Aorta (tissue), 5 donors: ENCODE data around the gene IGSF3. TPM values are rescaled to one million over a fixed set of nuclear protein-coding genes. Genes with fewer than 3 reads are reported as not detected.
"Not testable (repeated sequence)": the region's sequence is repeated elsewhere in the genome, so short reads cannot be mapped to it uniquely, and the experiment has no call there.

Experiments used
- ATAC-seq: fragments of 200-7000 bp; cut with Tn5 transposase; one replicate; pipeline ENCODE4 v1.9.1; 2022; ENCODE audit warnings: moderate library complexity; ENCODE audit not compliant: low FRiP score
- DNase-seq, 2 donors: peaks; one replicate each; pipeline ENCODE4 v3.0.0-alpha.2; 2020
- H3K27ac ChIP-seq, 2 donors: one replicate each; pipeline ENCODE4 v1.5.1; 2013; ENCODE audit warnings: low read length in 2 of 2, mild to moderate bottlenecking in 2 of 2, moderate library complexity in 2 of 2, control low read depth in 1 of 2, inconsistent platforms in 1 of 2, low read depth in 1 of 2
- H3K27me3 ChIP-seq, 2 donors: one replicate each; pipeline ENCODE4 v1.6.1; 2013; ENCODE audit warnings: control low read depth in 1 of 2, low read length in 1 of 2, mild to moderate bottlenecking in 1 of 2, moderate library complexity in 1 of 2; ENCODE audit not compliant: insufficient read depth in 2 of 2, control insufficient read depth in 1 of 2
- H3K36me3 ChIP-seq, 2 donors: one replicate each; pipeline ENCODE4 v1.6.1; 2013; ENCODE audit warnings: control low read depth in 1 of 2, low read length in 1 of 2, mild to moderate bottlenecking in 1 of 2; ENCODE audit not compliant: insufficient read depth in 2 of 2, control insufficient read depth in 1 of 2
- H3K4me1 ChIP-seq, 2 donors: one replicate each; pipeline ENCODE4 v1.6.1; 2013; ENCODE audit warnings: low read length in 2 of 2, control low read depth in 1 of 2, mild to moderate bottlenecking in 1 of 2, moderate library complexity in 1 of 2; ENCODE audit not compliant: insufficient read depth in 2 of 2, control insufficient read depth in 1 of 2
- H3K4me3 ChIP-seq, 2 donors: one replicate each; pipeline ENCODE4 v1.5.1; 2013; ENCODE audit warnings: low read length in 2 of 2, control low read depth in 1 of 2, mild to moderate bottlenecking in 1 of 2
- H3K9me3 ChIP-seq: one replicate; pipeline ENCODE4 v1.6.1; 2013; ENCODE audit warnings: mild to moderate bottlenecking, low read length; ENCODE audit not compliant: control insufficient read depth
- WGBS, 2 donors: extraction: QIAGEN DNeasy Blood & Tissue Kit; methylation state at CpG; one replicate each; pipeline ENCODE4 v1.1.7; 2013; 5-methylcytosine and 5-hydroxymethylcytosine counted together
- intact Hi-C, 2 donors: fragments of 100-400 bp; cut with DNase I; formaldehyde crosslinking; loops; one replicate each; pipeline versions ENCODE4 v1.14.2 to v1.15.0; 2022
- polyA plus RNA-seq, 2 donors: library from polyadenylated mRNA; stranded (reverse); fragments of 200-250 nt; gene quantifications; one replicate each; pipeline ENCODE4 v1.2.3, GENCODE V29; 2013
- total RNA-seq, 2 donors: library from RNA; stranded (reverse); fragmentation: NEBNext Ultra II Directional; extraction: Animal tissue kit (Norgen Biotek cat#: 25700); gene quantifications; one replicate each; pipeline ENCODE4 v1.2.1, GENCODE V29; 2021
- donor health status: healthy with polysubstance abuse.
- donor health status: Bipolar disorder and iron deficiency.
- donor health status: DM: no; HTN: no; CAD: no.
- donor health status: DM: no; HTN: no; CAD: no.
- donor health status: DM: yes; HTN: yes; CAD: no.

IGSF3 gene
- total and polyA plus RNA-seq, 4 donors = 0.18 to 5.9 (median 0.93) TPM

- H3K36me3 ChIP-seq, DNase-seq, H3K27ac ChIP-seq, intact Hi-C loops, ATAC-seq, H3K4me3 ChIP-seq, H3K4me1 ChIP-seq, H3K27me3 ChIP-seq, H3K9me3 ChIP-seq: not testable (repeated sequence)
- WGBS, 2 donors = 27 to 34% methylated on average over 1 of the region's 1 CpG
Measured at GRCh38 chr1:116607463-116607862, 60.1 kb downstream of the IGSF3 start.

- ATAC-seq, H3K9me3 ChIP-seq, H3K4me1 ChIP-seq, H3K27ac ChIP-seq, H3K4me3 ChIP-seq, intact Hi-C loops, H3K27me3 ChIP-seq, DNase-seq, H3K36me3 ChIP-seq: not testable (repeated sequence)
- WGBS, 2 donors = 94 to 96% methylated on average over 5 to 7 of the region's 8 CpGs
Measured at GRCh38 chr1:116606067-116606466, 61.5 kb downstream of the IGSF3 start.

- intact Hi-C loops = no loop called here
Measured at GRCh38 chr1:116605315-116605714, 62.2 kb downstream of the IGSF3 start.

GRCh38 chr1:116604408-116604807 lies 63.1 kb downstream of the IGSF3 start:
- H3K27me3 ChIP-seq, H3K36me3 ChIP-seq, H3K27ac ChIP-seq, H3K4me3 ChIP-seq, intact Hi-C loops, DNase-seq, H3K4me1 ChIP-seq, H3K9me3 ChIP-seq, ATAC-seq: not testable (repeated sequence)
- WGBS, 2 donors = 93% methylated on average over 6 of the region's 6 CpGs

More at GRCh38 chr1:116605315-116605714, 62.2 kb downstream of the IGSF3 start:
- Histone ChIP-seq H3K4me1 (no peaks in the 10 kb centered on the region), H3K27ac (no peak overlapping the region), H3K36me3 (no peaks in the 10 kb centered on the region), H3K27me3 (no peaks in the 10 kb centered on the region), H3K4me3 (no peak overlapping the region), H3K9me3 (no peaks in the 10 kb centered on the region)
- 93 to 97% methylated on average over 1 of the region's 1 CpG for WGBS, 2 donors
- no peak for DNase-seq
- ATAC-seq = no peak

- intact Hi-C loops, H3K27me3 ChIP-seq, H3K36me3 ChIP-seq, H3K4me1 ChIP-seq, H3K4me3 ChIP-seq, H3K27ac ChIP-seq, DNase-seq, ATAC-seq, H3K9me3 ChIP-seq: not testable (repeated sequence)
- WGBS, 2 donors = 96 to 98% methylated on average over 18 to 21 of the region's 21 CpGs
Measured at GRCh38 chr1:116603646-116604045, 63.9 kb downstream of the IGSF3 start.

- intact Hi-C loops, DNase-seq: not testable (repeated sequence)
- WGBS, 2 donors = 83 to 87% methylated on average over 1 to 2 of the region's 2 CpGs
Measured at GRCh38 chr1:116599369-116599768, 68.2 kb downstream of the IGSF3 start.

GRCh38 chr1:116598420-116599036 lies 69.0 kb downstream of the IGSF3 start:
- intact Hi-C loops, DNase-seq, H3K36me3 ChIP-seq, H3K4me3 ChIP-seq, ATAC-seq, H3K27me3 ChIP-seq, H3K27ac ChIP-seq, H3K4me1 ChIP-seq, H3K9me3 ChIP-seq: not testable (repeated sequence)
- 89 to 91% methylated on average over 11 of the region's 11 CpGs for WGBS, 2 donors

More at GRCh38 chr1:116599369-116599768, 68.2 kb downstream of the IGSF3 start:
- H3K4me1 ChIP-seq, H3K4me3 ChIP-seq, H3K9me3 ChIP-seq, H3K36me3 ChIP-seq, ATAC-seq, H3K27ac ChIP-seq, H3K27me3 ChIP-seq: not testable (repeated sequence)

- H3K36me3 ChIP-seq, H3K27ac ChIP-seq, H3K9me3 ChIP-seq, H3K4me3 ChIP-seq, H3K4me1 ChIP-seq, ATAC-seq, DNase-seq, H3K27me3 ChIP-seq: not testable (repeated sequence)
- WGBS, 2 donors = 79 to 100% methylated on average over 2 of the region's 2 CpGs
- intact Hi-C loops = loop anchor here in 1 of 2 donors (2.0 kb wide), 1 partner anchor 25 kb away; no protein-coding TSS in a partner anchor
Measured at GRCh38 chr1:116597388-116597787, 70.1 kb downstream of the IGSF3 start.

- H3K4me1 ChIP-seq, DNase-seq, H3K9me3 ChIP-seq, H3K27me3 ChIP-seq, H3K36me3 ChIP-seq, H3K4me3 ChIP-seq, H3K27ac ChIP-seq, ATAC-seq: not testable (repeated sequence)
- intact Hi-C loops = loop anchor here in 1 of 2 donors (2.0 kb wide), 1 partner anchor 24 kb away; no protein-coding TSS in a partner anchor
- WGBS, 2 donors = 82% methylated on average over 5 of the region's 5 CpGs
Measured at GRCh38 chr1:116596742-116597307, 70.7 kb downstream of the IGSF3 start.
